H1 (cell line): ENCODE data around the gene CBY1. TPM values are rescaled to one million over a fixed set of nuclear protein-coding genes. Genes with fewer than 3 reads are reported as not detected.

ENCODE experiments used
- CTCF ChIA-PET: fragments of 300-600 bp; sonication (Branson Sonifier 250); formaldehyde crosslinking; loops from one replicate; lab custom pipeline; 2021; ENCODE audit not compliant: partially characterized antibody; lab: Charles Lee
- POLR2A ChIA-PET: fragments of 300-600 bp; sonication (Branson Sonifier 250); formaldehyde crosslinking; loops from one replicate; lab custom pipeline; 2021; ENCODE audit warnings: inconsistent platforms; ENCODE audit not compliant: partially characterized antibody; lab: Charles Lee
- DNase-seq, 2 experiments: peaks; one replicate each; pipeline versions ENCODE4 v3.0.0 to v3.0.0-alpha.2; 2010 to 2022; ENCODE audit warnings: low spot score in 2 of 2, low read depth in 1 of 2, mixed read lengths in 1 of 2
- FAIRE-seq: peaks from 2 replicates; lab custom pipeline; 2011; peaks lifted over from hg19 to GRCh38; lab: Jason Lieb, UNC
- H2AFZ ChIP-seq: 2 replicates; pipeline ENCODE4 v1.8.1; 2012; ENCODE audit warnings: low read length, inconsistent platforms
- H2AK5ac ChIP-seq: 2 replicates; pipeline ENCODE4 v1.6.1; 2013; ENCODE audit warnings: low read depth, low read length
- H2BK120ac ChIP-seq: replicated peaks from 2 replicates; pipeline ENCODE3; 2013; ENCODE audit warnings: low read depth, low read length, inconsistent platforms
- H2BK12ac ChIP-seq: 2 replicates; pipeline ENCODE4 v1.6.1; 2013; ENCODE audit warnings: low read depth, low read length
- H2BK15ac ChIP-seq: 2 replicates; pipeline ENCODE4 v1.6.1; 2013; ENCODE audit warnings: low read length
- H2BK20ac ChIP-seq: 2 replicates; pipeline ENCODE4 v1.6.1; 2013; ENCODE audit warnings: low read length
- H2BK5ac ChIP-seq: 2 replicates; pipeline ENCODE4 v1.6.1; 2013; ENCODE audit warnings: low read depth, low read length
- H3K14ac ChIP-seq: 2 replicates; pipeline ENCODE4 v1.6.1; 2013; ENCODE audit warnings: inconsistent platforms; ENCODE audit not compliant: insufficient read length
- H3K18ac ChIP-seq: 2 replicates; pipeline ENCODE4 v1.6.1; 2013; ENCODE audit warnings: low read length; ENCODE audit errors: extremely low read depth
- H3K23ac ChIP-seq: 2 replicates; pipeline ENCODE4 v1.6.1; 2013; ENCODE audit warnings: inconsistent platforms; ENCODE audit not compliant: insufficient read length
- H3K23me2 ChIP-seq: 2 replicates; pipeline ENCODE4 v1.6.1; 2013; ENCODE audit warnings: low read depth, low read length
- H3K27ac ChIP-seq: 2 replicates; pipeline ENCODE4 v1.6.1; 2011; ENCODE audit warnings: low read depth, low read length, inconsistent platforms
- H3K27me3 ChIP-seq, 4 experiments: replicated peaks in 1 of 4; 1 replicate in 1 of 4; 2 replicates in 3 of 4; pipeline versions ENCODE4 v1.6.1 to v1.8.1; 2011 to 2013; ENCODE audit warnings: low read length in 3 of 4, mild to moderate bottlenecking in 3 of 4, inconsistent platforms in 2 of 4, mixed read lengths in 2 of 4, moderate library complexity in 1 of 4; ENCODE audit not compliant: control insufficient read depth in 3 of 4, insufficient read depth in 3 of 4; ENCODE audit errors: extremely low read depth in 1 of 4
- H3K36me3 ChIP-seq, 4 experiments: 2 replicates each; pipeline versions ENCODE4 v1.6.1 to v1.8.1; 2011 to 2013; ENCODE audit warnings: mild to moderate bottlenecking in 4 of 4, low read length in 3 of 4, moderate library complexity in 2 of 4, control low read depth in 1 of 4, inconsistent platforms in 1 of 4; ENCODE audit not compliant: insufficient read depth in 4 of 4, control insufficient read depth in 2 of 4
- H3K4ac ChIP-seq: replicated peaks from 2 replicates; pipeline ENCODE3; 2013; ENCODE audit warnings: low read length, low read depth, mixed read lengths, inconsistent platforms; ENCODE audit not compliant: insufficient read length
- H3K4me1 ChIP-seq, 4 experiments: replicated peaks in 1 of 4; 1 replicate in 1 of 4; 2 replicates in 3 of 4; pipeline versions ENCODE4 v1.6.1 to v1.8.1; 2011 to 2013; ENCODE audit warnings: low read length in 3 of 4, inconsistent platforms in 2 of 4, mixed read lengths in 1 of 4; ENCODE audit not compliant: insufficient read depth in 4 of 4, control insufficient read depth in 3 of 4
- H3K4me2 ChIP-seq, 2 experiments: 2 replicates each; pipeline versions ENCODE4 v1.6.1 to v1.8.1; 2011 to 2013; ENCODE audit warnings: low read depth in 2 of 2, low read length in 2 of 2, control low read depth in 1 of 2, inconsistent platforms in 1 of 2, mild to moderate bottlenecking in 1 of 2; ENCODE audit not compliant: insufficient read depth in 1 of 2
- H3K4me3 ChIP-seq, 4 experiments: fragments of 200-600, 300-600 bp in 1 of 4; sonication (generic), shearing (Covaris generic), sonication (Bioruptor Twin) in 1 of 4; 2 replicates each; pipeline versions ENCODE4 v1.5.1 to v1.8.1; 2011 to 2016; ENCODE audit warnings: low read length in 4 of 4, low read depth in 3 of 4, control low read depth in 2 of 4, inconsistent platforms in 2 of 4, mild to moderate bottlenecking in 2 of 4, mixed read lengths in 1 of 4, moderate library complexity in 1 of 4; ENCODE audit not compliant: insufficient read depth in 2 of 4; ENCODE audit errors: extremely low read depth in 1 of 4
- H3K56ac ChIP-seq: replicated peaks from 2 replicates; pipeline ENCODE3; 2013; ENCODE audit warnings: low read depth, mild to moderate bottlenecking, mixed read lengths, low read length, inconsistent platforms; ENCODE audit not compliant: insufficient read length
- H3K79me1 ChIP-seq: 2 replicates; pipeline ENCODE4 v1.6.1; 2013; ENCODE audit warnings: low read depth, low read length, control low read depth
- H3K79me2 ChIP-seq, 2 experiments: 2 replicates each; pipeline versions ENCODE4 v1.6.1 to v1.8.1; 2012 to 2013; ENCODE audit warnings: low read length in 2 of 2, mild to moderate bottlenecking in 2 of 2, inconsistent platforms in 1 of 2; ENCODE audit not compliant: insufficient read depth in 2 of 2, control insufficient read depth in 1 of 2
- H3K9ac ChIP-seq, 4 experiments: replicated peaks in 1 of 4; 1 replicate in 1 of 4; 2 replicates in 3 of 4; pipeline versions ENCODE4 v1.6.1 to v1.8.1; 2011 to 2013; ENCODE audit warnings: low read depth in 3 of 4, low read length in 3 of 4, control low read depth in 2 of 4, mild to moderate bottlenecking in 2 of 4, moderate library complexity in 2 of 4, inconsistent platforms in 1 of 4; ENCODE audit errors: extremely low read depth in 1 of 4
- H3K9me3 ChIP-seq, 2 experiments: 2 replicates each; pipeline versions ENCODE4 v1.6.1 to v1.8.1; 2012 to 2013; ENCODE audit warnings: mild to moderate bottlenecking in 2 of 2, moderate library complexity in 2 of 2, control low read depth in 1 of 2, inconsistent platforms in 1 of 2, low read depth in 1 of 2, low read length in 1 of 2, mixed read lengths in 1 of 2; ENCODE audit not compliant: insufficient read depth in 2 of 2
- H4K20me1 ChIP-seq, 2 experiments: replicated peaks in 1 of 2; 2 replicates each; pipeline versions ENCODE3 to v1.8.1; 2011 to 2013; ENCODE audit warnings: inconsistent platforms in 2 of 2, low read length in 2 of 2, mild to moderate bottlenecking in 1 of 2; ENCODE audit not compliant: insufficient read depth in 2 of 2, control insufficient read depth in 1 of 2
- H4K5ac ChIP-seq: 2 replicates; pipeline ENCODE4 v1.6.1; 2013; ENCODE audit warnings: low read length, low read depth, mixed read lengths, inconsistent platforms; ENCODE audit not compliant: insufficient read length
- H4K8ac ChIP-seq: 2 replicates; pipeline ENCODE4 v1.8.0; 2013; ENCODE audit warnings: mild to moderate bottlenecking, moderate library complexity, low read length, inconsistent platforms; ENCODE audit not compliant: insufficient read depth; ENCODE audit errors: extremely low read depth
- H4K91ac ChIP-seq: replicated peaks from 2 replicates; pipeline ENCODE3; 2013; ENCODE audit warnings: low read length, mixed read lengths, inconsistent platforms; ENCODE audit not compliant: insufficient read length
- CEBPB ChIP-seq: IDR thresholded peaks from 2 replicates; pipeline ENCODE4 v1.6.1; 2012; ENCODE audit warnings: low read depth, low read length
- CHD2 ChIP-seq: IDR thresholded peaks from 2 replicates; pipeline ENCODE4 v1.6.1; 2012; ENCODE audit warnings: low read length, improper control_type of control experiment
- CREB1 ChIP-seq: IDR thresholded peaks from 2 replicates; pipeline ENCODE4 v1.6.1; 2012; ENCODE audit warnings: inconsistent platforms
- CTBP2 ChIP-seq: IDR thresholded peaks from 2 replicates; pipeline ENCODE4 v1.7.0; 2011; ENCODE audit warnings: borderline replicate concordance, mild to moderate bottlenecking, moderate library complexity, mixed read lengths, low read length; ENCODE audit not compliant: insufficient read depth, insufficient read length
- EZH2 ChIP-seq: fragments of 200-600 bp; sonication (generic); IDR thresholded peaks from 2 replicates; pipeline ENCODE4 v1.7.1; 2012; ENCODE audit warnings: low read depth, mild to moderate bottlenecking, moderate library complexity, low read length, inconsistent platforms; ENCODE audit not compliant: severe bottlenecking
- KDM1A ChIP-seq: fragments of 200-600, 300-600 bp; sonication (generic); IDR thresholded peaks from 2 replicates; pipeline ENCODE4 v1.7.1; 2016; ENCODE audit warnings: mild to moderate bottlenecking, low read length, borderline replicate concordance
- MAFK ChIP-seq: IDR thresholded peaks from 2 replicates; pipeline ENCODE4 v1.6.1; 2012; ENCODE audit warnings: low read depth, mild to moderate bottlenecking, improper control_type of control experiment, low read length
- NANOG ChIP-seq: IDR thresholded peaks from 2 replicates; pipeline ENCODE4 v1.6.1; 2011; ENCODE audit warnings: low read length, low read depth, mild to moderate bottlenecking, inconsistent platforms; ENCODE audit not compliant: insufficient read depth, poor library complexity, severe bottlenecking
- PHF8 ChIP-seq: fragments of 200-600 bp; sonication (generic); conservative IDR thresholded peaks from 2 replicates; pipeline ENCODE4 v1.7.1; 2012; ENCODE audit warnings: low read depth, mild to moderate bottlenecking, inconsistent platforms, low read length, moderate library complexity
- RXRA ChIP-seq: IDR thresholded peaks from 2 replicates; pipeline ENCODE4 v1.6.1; 2011; ENCODE audit warnings: low read depth, mild to moderate bottlenecking, low read length, moderate library complexity; ENCODE audit not compliant: insufficient read depth
- SP4 ChIP-seq: IDR thresholded peaks from 2 replicates; pipeline ENCODE4 v1.6.1; 2012; ENCODE audit warnings: low read length, inconsistent platforms
- SRF ChIP-seq: IDR thresholded peaks from 2 replicates; pipeline ENCODE4 v1.6.1; 2011; ENCODE audit warnings: mild to moderate bottlenecking, low read depth, low read length, moderate library complexity
- TEAD4 ChIP-seq: IDR thresholded peaks from 2 replicates; pipeline ENCODE4 v1.6.1; 2012; ENCODE audit warnings: low read depth, low read length, inconsistent platforms, mixed read lengths
- YY1 ChIP-seq: IDR thresholded peaks from 2 replicates; pipeline ENCODE4 v1.6.1; 2011; ENCODE audit warnings: low read depth, mild to moderate bottlenecking, low read length
- ZNF274 ChIP-seq: IDR thresholded peaks from 2 replicates; pipeline ENCODE4 v1.7.0; 2012; ENCODE audit warnings: low read length, borderline replicate concordance; ENCODE audit errors: extremely low read depth
- WGBS, 2 experiments: shearing (Covaris generic) in 1 of 2; methylation state at CpG; one replicate each; pipeline versions ENCODE4 v1.1.6 to v1.1.7; 2013 to 2015; ENCODE audit warnings: low lambda C conversion rate in 2 of 2, mixed read lengths in 2 of 2, inconsistent platforms in 1 of 2, low coverage in 1 of 2, missing lambda C conversion rate in 1 of 2; ENCODE audit not compliant: insufficient replicate concordance in 2 of 2, insufficient coverage in 1 of 2, insufficient read length in 1 of 2; ENCODE audit errors: extremely low coverage in 1 of 2, missing lambda C conversion rate in 1 of 2; 5-methylcytosine and 5-hydroxymethylcytosine counted together
- polyA plus RNA-seq, 7 experiments: library from polyadenylated mRNA; depleted of rRNA in 3 of 7; stranded (reverse) in 5 of 7; unstranded in 2 of 7; fragments of >200 nt in 5 of 7; fragments of 200-250 nt in 2 of 7; gene quantifications; 1 replicate in 5 of 7; 2 replicates in 1 of 7; 4 replicates in 1 of 7; pipeline versions ENCODE4 v1.2.1 to v1.2.3, GENCODE V29; 2011 to 2013; ENCODE audit warnings: missing spikeins in 2 of 7, mixed read lengths in 2 of 7
- total RNA-seq: library from RNA; stranded (reverse); fragmentation: NEBNext Ultra II Directional; extraction: Animal tissue kit (Norgen Biotek cat#: 25700); gene quantifications from 2 replicates; pipeline ENCODE4 v1.2.1, GENCODE V29; 2021

The CBY1 gene
- total and polyA plus RNA-seq, 2 of the 8 experiments (the other 6 are each of a cell fraction or from before 2014, with no cell fraction given) = 23.2 to 30.2 TPM

DNA sequence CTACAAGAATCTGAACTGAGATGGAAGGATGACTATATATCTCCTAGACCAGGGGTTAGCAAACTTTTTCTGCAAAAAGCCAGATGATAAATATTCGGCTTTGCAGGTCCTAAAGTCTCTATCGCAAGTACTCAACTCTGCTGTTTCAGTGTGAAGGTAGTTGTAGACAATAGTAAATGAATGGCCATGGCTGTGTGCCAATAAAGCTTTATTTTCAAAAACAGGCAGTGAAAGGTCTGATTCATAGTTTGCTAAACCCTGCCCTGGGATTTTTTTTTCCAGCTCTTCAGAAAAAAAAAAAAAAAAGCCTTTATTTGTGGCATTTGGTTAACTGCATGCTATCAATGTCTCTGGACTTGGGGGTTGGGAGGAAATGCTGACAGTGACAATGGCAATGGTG is 37.8 kb upstream of the CBY1 start:
- Histone ChIP-seq H3K27ac (no peak overlapping the region), H3K14ac (no peak overlapping the region), H3K56ac (no peak overlapping the region), H3K36me3 (peaks cover 0 to 25% (median 9%) of the 10 kb centered on the region in 4 experiments; a peak in 3 of 8 replicates), H3K4me2 (no peak overlapping the region), H3K9ac (no peak overlapping the region), H3K79me1 (no peaks in the 10 kb centered on the region), H2BK120ac (no peak overlapping the region), H3K23me2 (no peaks in the 10 kb centered on the region), H2BK12ac (no peak overlapping the region), H3K4me1 (no peaks in the 10 kb centered on the region), H3K4ac (no peak overlapping the region), H4K20me1 (no peaks in the 10 kb centered on the region), H3K9me3 (no peaks in the 10 kb centered on the region), H4K5ac (no peak overlapping the region), H4K91ac (no peak overlapping the region), H3K27me3 (no peaks in the 10 kb centered on the region), H3K18ac (no peak overlapping the region), H2AK5ac (no peak overlapping the region), H2BK20ac (no peak overlapping the region), H2AFZ (no peak overlapping the region), H3K4me3 (no peak overlapping the region), H4K8ac (no peak overlapping the region), H2BK5ac (no peak overlapping the region), H2BK15ac (no peak overlapping the region), H3K23ac (no peak overlapping the region), H3K79me2 (no peaks in the 10 kb centered on the region)
- ChIA-PET CTCF (interaction anchor here (0.6 kb wide), 1 partner anchor 294 kb away, joined by 3 read pairs; no protein-coding TSS in a partner anchor), POLR2A (interaction anchor here (0.6 to 1.1 kb wide), 2 partner anchors 10 to 32 kb away, joined by 3 read pairs; no protein-coding TSS in a partner anchor)
- FAIRE-seq (no peak), DNase-seq (no peak)
- WGBS, 2 experiments = 89% methylated on average over 2 of the region's 2 CpGs; no CpG with 5 or more reads in 1 of the 2 experiments
- TF ChIP-seq PHF8 (no peak), CHD2 (no peak), YY1 (no peak), ZNF274 (no peak), EZH2 (no peak), CTBP2 (no peak), KDM1A (no peak), TEAD4 (no peak), MAFK (no peak), RXRA (no peak), SRF (no peak), CEBPB (no peak), SP4 (no peak), CREB1 (no peak), NANOG (no peak)
